Measurements from ENCODE around the gene COQ9.

- TF ChIP-seq CTCF (IDR thresholded peaks at IDR 0.05): no peak
- no peak for TF ChIP-seq POLR2AphosphoS5 (IDR thresholded peaks at IDR 0.05; ENCODE audit: insufficient read depth in 1 of 2, low read depth in 1 of 2)
Measured at GRCh38 chr16:57478396-57479204, 31.3 kb downstream of the COQ9 start.

All from vagina (tissue), 2 donors.